HG03135 (cell line): Measurements from ENCODE around the gene P4HA2.

Experiments used
- ATAC-seq: cut with Tn5 transposase; IDR thresholded peaks from one replicate; pipeline ENCODE4 v1.9.1; 2021; ENCODE audit warnings: mild to moderate bottlenecking, moderate library complexity; ENCODE audit not compliant: unreplicated experiment

P4HA2 gene

GRCh38 chr5:132253008-132253441 lies 25.4 kb upstream of the P4HA2 start:
- no peak for ATAC-seq

GRCh38 chr5:132251220-132251725 lies 23.6 kb upstream of the P4HA2 start:
- ATAC-seq: no peak

- no peak for ATAC-seq
These were observed 22.9 kb upstream of the P4HA2 start for GRCh38 chr5:132250547-132250946.

DNA sequence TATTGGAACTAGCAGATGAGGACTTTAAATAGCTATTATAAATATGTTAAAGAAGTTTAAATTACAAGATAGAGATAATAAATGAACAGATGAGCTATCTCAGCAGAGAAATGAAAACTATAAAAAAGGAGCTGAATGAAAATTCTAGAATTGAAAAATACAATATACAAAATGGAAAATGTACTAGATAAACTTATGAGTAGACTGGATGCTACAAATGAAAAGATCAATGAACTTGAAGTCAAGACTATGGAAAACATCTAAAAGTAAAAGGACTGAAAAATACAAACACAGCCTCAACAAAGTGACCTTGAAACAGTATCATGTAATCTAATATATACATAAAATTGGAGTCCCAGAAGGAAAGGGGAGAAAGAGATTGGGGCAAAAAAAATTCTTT lies 19.2 kb upstream of the P4HA2 start:
- no peak for ATAC-seq

DNA sequence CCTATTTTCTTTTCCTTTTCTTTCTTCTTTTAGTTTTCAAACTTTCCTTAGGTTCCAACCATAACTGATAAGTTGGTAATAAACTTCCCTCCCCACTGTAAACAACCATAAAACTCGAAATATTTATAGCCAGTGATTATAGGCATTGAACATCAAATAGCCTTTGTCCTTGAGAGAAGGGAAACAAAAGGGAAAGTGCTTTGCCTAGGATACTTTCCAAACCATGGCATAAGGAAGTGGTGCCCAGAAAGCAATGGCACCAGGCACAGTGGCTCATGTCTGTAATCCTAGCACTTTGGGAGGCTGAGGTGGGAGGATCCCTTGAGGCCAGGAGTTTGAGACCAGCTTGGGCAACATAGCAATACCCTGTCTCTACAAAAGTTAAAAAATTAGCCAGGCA lies 17.9 kb upstream of the P4HA2 start:
- no peak for ATAC-seq

DNA sequence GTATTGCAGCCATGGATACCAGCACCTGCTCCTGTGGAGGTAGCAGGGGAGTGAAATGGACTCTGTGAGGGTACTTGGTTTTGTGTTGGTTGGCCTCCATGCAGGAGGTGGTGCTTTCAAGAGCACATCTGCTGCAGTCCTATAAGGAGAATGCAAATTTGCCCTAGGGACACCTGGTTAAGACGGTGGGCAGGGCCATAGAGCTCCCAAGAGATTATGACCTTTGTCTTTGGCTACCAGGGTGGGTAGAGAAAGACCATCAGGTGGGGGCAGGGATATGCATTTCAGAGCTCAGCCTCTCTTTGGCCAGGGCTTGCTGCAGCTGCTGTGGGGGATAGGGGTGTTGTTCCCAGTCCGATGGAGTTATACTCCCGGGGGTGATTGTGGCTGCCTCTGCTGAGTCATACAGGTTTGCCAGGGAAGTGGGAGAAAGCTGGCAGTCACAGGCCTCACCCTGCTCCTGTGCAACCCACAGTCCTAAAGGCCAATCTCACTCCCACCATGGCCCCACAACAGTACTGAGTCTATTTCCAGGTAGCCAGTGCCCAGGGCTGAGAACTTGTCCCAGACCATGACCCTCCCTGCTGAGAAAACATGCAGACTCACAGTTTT lies 15.8 kb upstream of the P4HA2 start:
- no peak for ATAC-seq

- no peak for ATAC-seq
These were observed 12.1 kb upstream of the P4HA2 start for GRCh38 chr5:132239776-132240175.

GRCh38 chr5:132238901-132239500 lies 11.3 kb upstream of the P4HA2 start:
- ATAC-seq: no peak

DNA sequence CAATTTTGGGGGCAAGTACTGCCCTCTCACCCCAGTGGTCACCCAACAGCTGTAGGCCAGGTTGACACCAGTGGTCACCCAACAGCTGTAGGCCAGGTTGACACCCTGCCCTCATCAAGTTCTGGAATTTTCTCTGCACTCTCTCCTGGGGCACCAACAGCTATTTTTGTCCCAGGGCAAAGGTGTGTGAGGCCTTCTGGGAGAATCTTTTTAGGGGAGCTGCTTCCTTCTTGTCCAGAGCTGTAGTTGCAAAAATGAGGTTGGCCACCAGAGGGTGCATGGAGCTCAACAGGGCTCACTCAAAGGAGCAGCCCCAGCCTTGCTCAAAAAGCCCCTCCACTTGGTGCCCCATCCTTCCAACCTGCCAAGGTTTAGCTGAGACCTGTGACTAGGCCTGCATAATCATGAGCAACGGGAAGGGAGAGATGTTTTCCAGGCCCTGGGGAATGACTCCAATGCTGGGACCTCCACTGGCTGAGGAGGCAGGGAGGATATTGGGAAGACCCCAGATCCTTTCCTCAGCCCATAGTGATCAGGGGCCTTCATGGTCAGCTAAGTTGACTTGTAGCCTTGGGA lies 10.6 kb upstream of the P4HA2 start:
- peak; percentile 71 for ATAC-seq

DNA sequence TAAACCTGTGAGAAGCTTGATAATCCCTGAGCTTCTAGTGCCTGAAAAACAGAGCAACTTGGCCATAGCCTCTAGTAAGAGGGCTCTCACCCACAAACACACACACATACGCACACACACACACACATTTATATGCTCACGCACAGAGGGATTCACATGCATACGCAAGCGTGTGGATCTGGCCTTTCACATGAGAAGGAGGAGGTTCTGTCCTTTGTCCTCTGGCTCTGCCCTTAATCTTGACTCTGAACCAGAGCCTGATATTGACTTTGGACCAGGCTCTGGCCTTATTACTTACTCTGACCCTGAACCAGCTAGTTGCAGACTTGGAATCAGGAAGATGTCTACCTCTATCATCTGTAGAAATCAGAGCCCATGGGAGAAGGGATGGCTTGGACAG lies 10.0 kb upstream of the P4HA2 start:
- ATAC-seq: no peak

GRCh38 chr5:132237141-132237540 lies 9.5 kb upstream of the P4HA2 start:
- no peak for ATAC-seq

- no peak for ATAC-seq
These were observed 7.7 kb upstream of the P4HA2 start for GRCh38 chr5:132235340-132235739.

- ATAC-seq: no peak
These were observed 7.0 kb upstream of the P4HA2 start for GRCh38 chr5:132234684-132235062.

- no peak for ATAC-seq
These were observed 6.4 kb upstream of the P4HA2 start for GRCh38 chr5:132233811-132234683.

GRCh38 chr5:132233081-132233480 lies 5.4 kb upstream of the P4HA2 start:
- no peak for ATAC-seq

- no peak for ATAC-seq
These were observed 4.8 kb upstream of the P4HA2 start for GRCh38 chr5:132232465-132232864.

DNA sequence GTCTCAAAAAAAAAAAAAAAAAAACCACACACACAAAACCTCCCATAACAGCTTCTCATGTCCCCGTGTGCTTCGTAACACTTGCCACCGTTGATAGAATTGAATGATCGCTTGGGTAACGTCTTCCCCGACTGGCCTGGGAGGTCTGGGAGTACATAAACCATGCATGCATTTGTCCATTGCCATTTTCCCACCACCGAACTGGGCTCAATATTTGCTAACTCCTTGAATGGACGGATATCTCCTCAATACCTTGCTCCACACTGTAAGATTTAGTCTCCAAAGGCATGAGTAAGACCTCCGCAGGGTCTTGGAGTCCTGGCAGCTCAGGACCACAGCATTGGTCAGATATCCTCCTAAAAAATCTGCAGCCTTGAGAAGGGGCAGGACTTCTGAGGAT lies 3.2 kb upstream of the P4HA2 start:
- no peak for ATAC-seq

- no peak for ATAC-seq
These were observed 1.6 kb upstream of the P4HA2 start for GRCh38 chr5:132229236-132229635.

DNA sequence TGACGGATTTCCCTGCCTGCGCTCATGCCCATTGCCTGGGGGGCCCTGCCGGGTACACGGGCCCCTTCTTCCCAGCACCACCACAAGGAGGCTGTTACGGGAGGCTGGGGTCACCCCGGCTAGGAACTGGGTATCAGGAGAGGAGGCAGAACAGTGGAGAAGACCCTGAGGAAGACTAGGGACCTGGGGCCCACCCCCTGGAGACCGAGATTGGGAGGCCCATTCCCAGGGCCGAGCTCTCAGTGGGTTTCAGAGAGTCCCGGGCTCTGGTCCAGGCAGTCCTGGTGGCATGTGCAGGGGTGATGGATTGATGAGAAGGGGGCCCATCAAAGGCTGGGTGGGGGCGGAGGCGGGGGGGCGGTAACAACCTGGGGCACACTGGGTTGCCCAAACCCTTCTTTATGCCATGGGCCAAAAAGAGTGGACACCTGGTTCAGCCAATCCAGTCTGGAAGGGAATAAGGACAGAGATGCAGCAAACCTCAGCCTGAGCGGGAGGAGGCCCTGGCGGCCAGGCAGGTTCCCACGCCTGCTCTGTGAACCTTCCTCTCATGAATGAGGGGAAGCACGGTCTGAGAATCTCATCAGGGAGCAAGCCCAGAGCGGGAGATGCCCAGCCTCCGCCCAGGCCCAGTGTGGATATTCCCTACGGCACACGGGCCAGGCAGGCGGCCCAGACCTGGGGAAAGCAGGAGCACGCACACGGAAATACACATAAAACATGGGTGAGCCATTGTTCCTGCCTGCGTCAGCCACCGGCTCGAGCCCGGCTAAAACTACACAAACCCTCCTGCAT lies 785 bp upstream of the P4HA2 start:
- no peak for ATAC-seq

DNA sequence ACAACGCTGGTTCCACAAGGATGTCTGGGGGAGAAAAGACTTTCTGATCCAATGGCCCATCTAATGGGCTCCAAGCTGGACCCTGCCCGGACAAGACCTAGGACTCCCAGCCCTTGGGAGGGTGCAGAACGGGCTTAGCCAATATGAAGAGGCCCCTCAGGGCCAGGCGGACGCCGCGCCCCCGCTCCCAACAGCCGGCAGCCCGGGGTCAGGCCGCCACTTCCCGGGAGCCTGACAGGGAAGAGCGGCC lies 493 bp downstream of the P4HA2 start:
- ATAC-seq: no peak
